ENCODE measurements around the gene BRICD5. TPM values are rescaled to one million over a fixed set of nuclear protein-coding genes. Genes with fewer than 3 reads are reported as not detected.

BRICD5 gene
- total and polyA plus RNA-seq, 2 of the 4 experiments (the other 2 are of a cell fraction) = 0.18 to 0.94 TPM

DNA sequence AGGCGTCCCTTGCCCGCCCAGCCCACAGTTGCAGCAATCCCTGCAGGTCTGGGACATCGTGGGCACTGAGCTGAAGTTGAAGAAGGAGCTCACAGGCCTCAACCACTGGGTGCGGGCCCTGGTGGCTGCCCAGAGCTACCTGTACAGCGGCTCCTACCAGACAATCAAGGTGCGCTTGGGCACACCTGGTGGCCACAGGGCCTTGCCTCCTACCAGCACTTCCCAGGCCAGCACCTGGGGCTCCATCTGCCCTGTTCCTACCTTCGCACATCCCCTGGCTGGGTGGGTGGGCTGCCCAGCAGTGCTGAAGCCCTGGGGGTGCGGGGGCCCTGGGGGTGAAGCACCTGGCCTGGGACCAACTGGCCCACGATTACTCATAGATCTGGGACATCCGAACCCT is 35.2 kb downstream of the BRICD5 start:
- CTCF ChIA-PET = no interaction called here
- peaks cover 56% of the 10 kb centered on the region for H3K36me3 ChIP-seq (ENCODE audit: control insufficient read depth, insufficient read depth, low read length)
- no peak for DNase-seq

More for the DNA sequence above, 35.2 kb downstream of the BRICD5 start:
- Histone ChIP-seq H3K23ac (ENCODE audit: low read depth, low read length) (no peak overlapping the region), H3K14ac (replicated peaks; ENCODE audit: low read depth, low read length) (no peak overlapping the region), H3K79me1 (ENCODE audit: low read depth in 1 of 2, low read length in 2 of 2) (no peaks in the 10 kb centered on the region), H4K8ac (ENCODE audit: low read depth in 2 of 2, low read length in 2 of 2) (no peak overlapping the region), H3K9me3 (ENCODE audit: control insufficient read depth, insufficient read depth, low read length) (no peaks in the 10 kb centered on the region), H2BK15ac (ENCODE audit: low read depth, low read length) (no peak overlapping the region), H3K9me1 (ENCODE audit: insufficient read depth, low read length) (no peaks in the 10 kb centered on the region), H3K4me1 (ENCODE audit: control insufficient read depth, insufficient read depth, low read length) (no peaks in the 10 kb centered on the region), H3K9ac (ENCODE audit: low read depth, low read length) (no peak overlapping the region), H3K4me2 (ENCODE audit: low read depth, low read length) (no peak overlapping the region), H2AFZ (replicated peaks; ENCODE audit: low read length, poor library complexity) (no peak overlapping the region), H2AK9ac (replicated peaks; ENCODE audit: low read depth, low read length, poor library complexity) (no peak overlapping the region), H2BK120ac (ENCODE audit: low read depth, low read length) (no peak overlapping the region), H2BK20ac (ENCODE audit: low read depth, low read length) (no peak overlapping the region), H2BK5ac (ENCODE audit: low read depth, low read length, poor library complexity, severe bottlenecking) (no peak overlapping the region), H4K5ac (ENCODE audit: low read depth, low read length) (no peak overlapping the region), H3K56ac (ENCODE audit: extremely low read depth, insufficient read depth, low read length) (no peak overlapping the region), H3K18ac (ENCODE audit: low read depth, low read length) (no peak overlapping the region), H3K4ac (ENCODE audit: low read depth, low read length) (no peak overlapping the region), H3K27me3 (ENCODE audit: control insufficient read depth, insufficient read depth, low read length) (no peaks in the 10 kb centered on the region), H3K27ac (ENCODE audit: insufficient read depth, low read length) (no peak overlapping the region), H4K20me1 (ENCODE audit: insufficient read depth, low read length) (no peaks in the 10 kb centered on the region; the same call in 1 of the 2 replicates), H3K4me3 (ENCODE audit: insufficient read depth, low read depth, low read length) (no peak overlapping the region), H4K91ac (ENCODE audit: insufficient read depth, low read depth, low read length) (no peak overlapping the region), H2AK5ac (ENCODE audit: low read depth, low read length) (no peak overlapping the region)
- no peak for ATAC-seq (ENCODE audit: low read depth)
- POLR2A ChIA-PET (ENCODE audit: unreplicated experiment) = no interaction called here
- intact Hi-C loops (cut with micrococcal nuclease) (no loop called here), in situ Hi-C loops (cut with MboI; ENCODE audit: low sequenced_read_pairs) (no loop called here), dilution Hi-C loops (cut with HindIII; ENCODE audit: low sequenced_read_pairs, unreplicated experiment) (no loop called here)
- no peak for TF ChIP-seq RFX5 (IDR thresholded peaks at IDR 0.05; ENCODE audit: low read depth, low read length)
- TF ChIP-seq, protein P1, sequence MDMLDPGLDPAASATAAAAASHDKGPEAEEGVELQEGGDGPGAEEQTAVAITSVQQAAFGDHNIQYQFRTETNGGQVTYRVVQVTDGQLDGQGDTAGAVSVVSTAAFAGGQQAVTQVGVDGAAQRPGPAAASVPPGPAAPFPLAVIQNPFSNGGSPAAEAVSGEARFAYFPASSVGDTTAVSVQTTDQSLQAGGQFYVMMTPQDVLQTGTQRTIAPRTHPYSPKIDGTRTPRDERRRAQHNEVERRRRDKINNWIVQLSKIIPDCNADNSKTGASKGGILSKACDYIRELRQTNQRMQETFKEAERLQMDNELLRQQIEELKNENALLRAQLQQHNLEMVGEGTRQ (IDR thresholded peaks at IDR 0.05; ENCODE audit: low read depth, low read length) = no peak
- TF ChIP-seq CHD1 (IDR thresholded peaks at IDR 0.05; ENCODE audit: low read depth, low read length) = no peak
- TF ChIP-seq MAZ (IDR thresholded peaks at IDR 0.05; ENCODE audit: borderline replicate concordance, low read depth, low read length) = no peak
- no peak for TF ChIP-seq SMC3 (IDR thresholded peaks at IDR 0.05; ENCODE audit: low read depth, low read length)
- TF ChIP-seq BHLHE40 (IDR thresholded peaks at IDR 0.05; ENCODE audit: low read depth, low read length) = no peak
- TF ChIP-seq, protein P2, sequence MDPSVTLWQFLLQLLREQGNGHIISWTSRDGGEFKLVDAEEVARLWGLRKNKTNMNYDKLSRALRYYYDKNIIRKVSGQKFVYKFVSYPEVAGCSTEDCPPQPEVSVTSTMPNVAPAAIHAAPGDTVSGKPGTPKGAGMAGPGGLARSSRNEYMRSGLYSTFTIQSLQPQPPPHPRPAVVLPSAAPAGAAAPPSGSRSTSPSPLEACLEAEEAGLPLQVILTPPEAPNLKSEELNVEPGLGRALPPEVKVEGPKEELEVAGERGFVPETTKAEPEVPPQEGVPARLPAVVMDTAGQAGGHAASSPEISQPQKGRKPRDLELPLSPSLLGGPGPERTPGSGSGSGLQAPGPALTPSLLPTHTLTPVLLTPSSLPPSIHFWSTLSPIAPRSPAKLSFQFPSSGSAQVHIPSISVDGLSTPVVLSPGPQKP (IDR thresholded peaks at IDR 0.05; ENCODE audit: borderline replicate concordance, low read depth, low read length) = no peak
- no peak for TF ChIP-seq MXI1 (IDR thresholded peaks at IDR 0.05; ENCODE audit: borderline replicate concordance, low read depth, low read length)
- no TSS peak for BruUV-seq (replicated peaks)
- 95% methylated on average over 8 of the region's 10 CpGs; no CpG with 5 or more reads in 1 of the 2 experiments for WGBS, 2 experiments (ENCODE audit: extremely low coverage in 2 of 2, insufficient read length in 1 of 2)

Measured in IMR-90 (cell line).